SH-SY5Y (cell line): Measurements from ENCODE around the gene SYS1.

Source experiments
- GATA2 ChIP-seq: IDR thresholded peaks from 2 replicates; pipeline ENCODE4 v1.6.1; 2011; ENCODE audit warnings: mild to moderate bottlenecking, low read depth, low read length
- GATA3 ChIP-seq: IDR thresholded peaks from 2 replicates; pipeline ENCODE4 v1.6.1; 2011; ENCODE audit warnings: low read depth, mild to moderate bottlenecking, low read length, moderate library complexity

DNA sequence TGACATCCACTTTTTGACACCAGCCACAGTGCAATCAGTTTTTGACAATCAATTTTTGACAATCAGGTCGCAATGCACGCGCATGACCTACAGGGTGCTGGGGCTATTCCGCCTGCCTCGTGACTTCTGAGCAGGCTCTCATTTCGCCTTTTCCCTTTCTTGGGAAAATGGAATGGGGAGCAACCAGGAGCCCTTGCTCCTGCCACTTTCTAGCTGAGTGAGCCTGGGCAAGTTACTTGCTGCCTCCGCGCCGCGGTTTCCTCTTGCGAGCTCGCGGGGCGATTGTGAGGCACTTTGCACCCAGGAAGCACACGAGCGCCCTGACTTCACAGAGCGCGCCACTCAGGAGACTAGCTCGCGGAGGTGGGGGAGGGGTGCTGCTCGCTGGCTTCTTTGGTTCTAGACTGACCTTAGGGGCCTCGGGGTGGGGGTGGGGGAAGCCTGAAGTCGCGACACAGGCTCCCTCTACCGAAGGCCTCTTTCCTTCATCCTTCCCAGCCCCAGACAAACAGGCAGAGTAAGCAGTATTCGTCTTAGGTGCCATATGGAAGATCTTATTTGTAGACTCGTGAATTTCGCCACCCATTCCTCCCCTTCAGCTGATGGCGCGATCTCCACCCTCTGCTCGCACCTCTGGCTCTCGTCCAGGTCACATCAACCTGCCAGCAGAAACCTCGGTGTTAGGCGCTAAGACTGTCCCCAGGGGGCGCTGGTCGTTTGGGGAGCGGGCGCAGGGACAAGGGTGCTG lies 10.6 kb downstream of the SYS1 start:
- no peak for TF ChIP-seq GATA3
- no peak for TF ChIP-seq GATA2
